ENCODE data around the gene IGDCC3. TPM values are rescaled to one million over a fixed set of nuclear protein-coding genes. Genes with fewer than 3 reads are reported as not detected.

The IGDCC3 gene
- total and polyA plus RNA-seq, 10 of the 15 experiments (the other 5 are each of a cell fraction or from before 2014, with no cell fraction given) = 0.10 to 0.20 (median 0.15) TPM; not detected in 7

- DNase-seq (ENCODE audit: low read depth, low spot score) (no peak), FAIRE-seq (no peak), ATAC-seq (no peak)
- no TSS peak for BruUV-seq (replicated peaks)
- no peak for TF ChIP-seq SMC3 (IDR thresholded peaks at IDR 0.05; ENCODE audit: borderline replicate concordance, low read length)
- no peak for TF ChIP-seq IRF4 (IDR thresholded peaks at IDR 0.05; ENCODE audit: low read depth, low read length)
- no peak for TF ChIP-seq POU2F2 (IDR thresholded peaks at IDR 0.05; ENCODE audit: borderline replicate concordance, low read depth, low read length)
- no peak for TF ChIP-seq ZZZ3 (IDR thresholded peaks at IDR 0.05; ENCODE audit: control insufficient read depth, insufficient read length, low read depth)
- TF ChIP-seq POLR2A (IDR thresholded peaks at IDR 0.05; ENCODE audit: low read depth, low read length) = no peak
- no peak for TF ChIP-seq HDAC2 (IDR thresholded peaks at IDR 0.05)
- ChIA-PET CTCF (interaction anchor here (0.5 to 2.4 kb wide), 4 partner anchors 23 to 348 kb away, joined by 3 to 22 read pairs (median 3); no protein-coding TSS in a partner anchor), SMC1A (ENCODE audit: uncharacterized antibody, unreplicated experiment) (interaction anchor here (1.1 kb wide), 1 partner anchor 17 kb away, joined by 3 read pairs; no protein-coding TSS in a partner anchor), POLR2A (no interaction called here), RAD21 (ENCODE audit: unreplicated experiment) (interaction anchor here (0.9 kb wide), 1 partner anchor 117 kb away, joined by 3 read pairs; no protein-coding TSS in a partner anchor)
- Histone ChIP-seq H3K4me1 (ENCODE audit: control insufficient read depth, insufficient read depth, low read length) (peaks cover 7% of the 10 kb centered on the region), H4K20me1 (ENCODE audit: control insufficient read depth, insufficient read depth) (no peaks in the 10 kb centered on the region), H3K36me3 (ENCODE audit: control insufficient read depth in 2 of 2, insufficient read depth in 2 of 2, low read length in 1 of 2) (no peaks in the 10 kb centered on the region), H3K27ac (ENCODE audit: control insufficient read depth, insufficient read depth) (no peak overlapping the region), H3K27me3 (replicated peaks in 1 of 2; ENCODE audit: control insufficient read depth in 2 of 2, insufficient read depth in 2 of 2, low read length in 1 of 2) (peaks cover 7 to 23% of the 10 kb centered on the region in 2 experiments), H2AFZ (ENCODE audit: control insufficient read depth, low read depth, low read length) (no peak overlapping the region), H3K9ac (ENCODE audit: control insufficient read depth, insufficient read depth, low read length) (no peak overlapping the region), H3K4me2 (ENCODE audit: control insufficient read depth, insufficient read depth) (no peak overlapping the region), H3K79me2 (ENCODE audit: control insufficient read depth, insufficient read depth, low read length) (no peaks in the 10 kb centered on the region), H3K9me3 (replicated peaks; ENCODE audit: control insufficient read depth, insufficient read depth, low read length) (no peaks in the 10 kb centered on the region), H3K4me3 (no peak overlapping the region)
- in situ Hi-C loops (cut with MboI) (loop anchor here (5.0 kb wide), 1 partner anchor 64 kb away; no protein-coding TSS in a partner anchor), intact Hi-C loops (cut with micrococcal nuclease; ENCODE audit: unreplicated experiment) (no loop called here)
- WGBS (ENCODE audit: insufficient coverage, insufficient replicate concordance, low lambda C conversion rate, missing lambda C conversion rate) = 0% methylated on average over 1 of the region's 1 CpG
Observed at GRCh38 chr15:65381445-65382145, 3.8 kb upstream of the IGDCC3 start.

GRCh38 chr15:65379986-65380385 is 2.2 kb upstream of the IGDCC3 start:
- Histone ChIP-seq H3K4me2 (ENCODE audit: control insufficient read depth, insufficient read depth) (no peak overlapping the region), H3K27ac (ENCODE audit: control insufficient read depth, insufficient read depth) (no peak overlapping the region), H3K4me3 (no peak overlapping the region), H2AFZ (ENCODE audit: control insufficient read depth, low read depth, low read length) (no peak overlapping the region), H3K79me2 (ENCODE audit: control insufficient read depth, insufficient read depth, low read length) (no peaks in the 10 kb centered on the region), H3K4me1 (ENCODE audit: control insufficient read depth, insufficient read depth, low read length) (peaks cover 2% of the 10 kb centered on the region), H4K20me1 (ENCODE audit: control insufficient read depth, insufficient read depth) (no peaks in the 10 kb centered on the region), H3K9ac (ENCODE audit: control insufficient read depth, insufficient read depth, low read length) (no peak overlapping the region), H3K9me3 (replicated peaks; ENCODE audit: control insufficient read depth, insufficient read depth, low read length) (no peaks in the 10 kb centered on the region), H3K36me3 (ENCODE audit: control insufficient read depth in 2 of 2, insufficient read depth in 2 of 2, low read length in 1 of 2) (no peaks in the 10 kb centered on the region), H3K27me3 (replicated peaks in 1 of 2; ENCODE audit: control insufficient read depth in 2 of 2, insufficient read depth in 2 of 2, low read length in 1 of 2) (peaks cover 16 to 30% of the 10 kb centered on the region in 2 experiments)
- intact Hi-C loops (cut with micrococcal nuclease; ENCODE audit: unreplicated experiment) = no loop called here
- 16% methylated on average over 2 of the region's 2 CpGs for WGBS (ENCODE audit: insufficient coverage, insufficient replicate concordance, low lambda C conversion rate, missing lambda C conversion rate)
- DNase-seq (ENCODE audit: low read depth, low spot score) (no peak), FAIRE-seq (no peak), ATAC-seq (no peak)
- in situ Hi-C loops (cut with MboI) = loop anchor here (5.0 kb wide), 1 partner anchor 63 kb away; no protein-coding TSS in a partner anchor
- CTCF ChIA-PET = no interaction called here
- RAD21 ChIA-PET (ENCODE audit: unreplicated experiment) = no interaction called here
- SMC1A ChIA-PET (ENCODE audit: uncharacterized antibody, unreplicated experiment) = interaction anchor here (1.1 kb wide), 1 partner anchor 8 kb away, joined by 3 read pairs; no protein-coding TSS in a partner anchor
- TF ChIP-seq BCLAF1 (IDR thresholded peaks at IDR 0.05) (no peak), SKIL (IDR thresholded peaks at IDR 0.05; ENCODE audit: low read depth, poor library complexity, severe bottlenecking) (no peak)
- POLR2A ChIA-PET = no interaction called here
- BruUV-seq (replicated peaks) = no TSS peak
